Endothelial cell of umbilical vein (primary cell): ENCODE results near the gene ARNT2. TPM values are rescaled to one million over a fixed set of nuclear protein-coding genes. Genes with fewer than 3 reads are reported as not detected.

Experiments
- BruUV-seq: library from RNA; stranded (reverse); fragments of 400-500 nt; replicated peaks from 2 replicates; lab custom pipeline; 2021; lab: Mats Ljungman, UMichigan
- CTCF ChIA-PET: fragments of 300-600, 350-600 bp; sonication (Branson Sonifier 250); formaldehyde crosslinking; loops from one replicate; lab custom pipeline; 2021; ENCODE audit warnings: antibody characterized with exemption, inconsistent platforms; lab: Charles Lee
- POLR2A ChIA-PET: fragments of 300-600, 350-600 bp; sonication (Branson Sonifier 250); formaldehyde crosslinking; loops from one replicate; lab custom pipeline; 2021; ENCODE audit warnings: antibody characterized with exemption, inconsistent platforms; lab: Charles Lee
- DNase-seq: peaks from one replicate; pipeline ENCODE4 v3.0.0-alpha.2; 2011; ENCODE audit warnings: low read depth, low spot score
- FAIRE-seq: peaks from 2 replicates; lab custom pipeline; 2011; peaks lifted over from hg19 to GRCh38; lab: Jason Lieb, UNC
- H2AFZ ChIP-seq: 2 replicates; pipeline ENCODE4 v1.6.0; 2012; ENCODE audit warnings: low read depth, low read length, control low read depth, inconsistent platforms
- H3K27ac ChIP-seq: 2 replicates; pipeline ENCODE4 v1.5.1; 2011; ENCODE audit warnings: low read depth, mild to moderate bottlenecking, control low read depth, low read length, moderate library complexity; ENCODE audit not compliant: insufficient read depth
- H3K27me3 ChIP-seq, 2 experiments: 2 replicates each; pipeline versions ENCODE4 v1.6.0 to v1.6.1; 2011; ENCODE audit warnings: low read length in 2 of 2, mixed read lengths in 1 of 2; ENCODE audit not compliant: control insufficient read depth in 2 of 2, insufficient read depth in 2 of 2
- H3K36me3 ChIP-seq, 2 experiments: 2 replicates in 1 of 2; 3 replicates in 1 of 2; pipeline ENCODE4 v1.5.1; 2011; ENCODE audit warnings: low read length in 2 of 2, mild to moderate bottlenecking in 1 of 2, moderate library complexity in 1 of 2; ENCODE audit not compliant: control insufficient read depth in 2 of 2, insufficient read depth in 2 of 2; ENCODE audit errors: extremely low read depth in 1 of 2
- H3K4me1 ChIP-seq: 3 replicates; pipeline ENCODE4 v1.5.1; 2011; ENCODE audit warnings: mild to moderate bottlenecking, low read length; ENCODE audit not compliant: control insufficient read depth, insufficient read depth; ENCODE audit errors: extremely low read depth
- H3K4me2 ChIP-seq: 2 replicates; pipeline ENCODE4 v1.6.1; 2011; ENCODE audit warnings: low read length, control low read depth, mixed read lengths; ENCODE audit not compliant: insufficient read depth
- H3K4me3 ChIP-seq, 3 experiments: fragments of 200-600 bp in 1 of 3; sonication (generic), shearing (Covaris generic) in 1 of 3; replicated peaks in 1 of 3; 2 replicates each; pipeline ENCODE4 v1.5.1; 2011 to 2016; ENCODE audit warnings: control low read depth in 3 of 3, low read length in 3 of 3, mild to moderate bottlenecking in 2 of 3, inconsistent platforms in 1 of 3, low read depth in 1 of 3, moderate library complexity in 1 of 3; ENCODE audit not compliant: insufficient read depth in 1 of 3
- H3K79me2 ChIP-seq: 2 replicates; pipeline ENCODE4 v1.6.0; 2012; ENCODE audit warnings: low read length, inconsistent platforms; ENCODE audit not compliant: control insufficient read depth, insufficient read depth
- H3K9ac ChIP-seq: replicated peaks from 2 replicates; pipeline ENCODE3; 2011; ENCODE audit warnings: low read length, control low read depth; ENCODE audit not compliant: insufficient read depth; ENCODE audit errors: extremely low read depth
- H3K9me1 ChIP-seq: replicated peaks from 3 replicates; pipeline ENCODE4 v1.6.0; 2011; ENCODE audit warnings: mild to moderate bottlenecking, low read length; ENCODE audit not compliant: control insufficient read depth, insufficient read depth; ENCODE audit errors: extremely low read depth
- H3K9me3 ChIP-seq: replicated peaks from 2 replicates; pipeline ENCODE4 v1.5.1; 2012; ENCODE audit warnings: low read length, inconsistent platforms; ENCODE audit not compliant: control insufficient read depth, insufficient read depth
- H4K20me1 ChIP-seq: replicated peaks from 2 replicates; pipeline ENCODE3; 2011; ENCODE audit warnings: mild to moderate bottlenecking, low read length; ENCODE audit not compliant: control insufficient read depth, insufficient read depth; ENCODE audit errors: extremely low read depth
- CTCF ChIP-seq, 2 donors: IDR thresholded peaks; 1 replicate in 1 of 2; 2 replicates in 1 of 2; pipeline ENCODE4 v1.5.1; 2011; ENCODE audit warnings: low read length in 2 of 2, mild to moderate bottlenecking in 2 of 2, moderate library complexity in 2 of 2, control low read depth in 1 of 2, inconsistent platforms in 1 of 2, low read depth in 1 of 2; ENCODE audit not compliant: insufficient read depth in 1 of 2; ENCODE audit errors: extremely low read depth in 1 of 2
- EZH2 ChIP-seq: IDR thresholded peaks from 2 replicates; pipeline ENCODE4 v1.6.1; 2012; ENCODE audit warnings: borderline replicate concordance, low read depth, mild to moderate bottlenecking, moderate library complexity, low read length, inconsistent platforms; ENCODE audit not compliant: severe bottlenecking
- FOS ChIP-seq: IDR thresholded peaks from 2 replicates; pipeline ENCODE4 v1.6.1; 2011; ENCODE audit warnings: mild to moderate bottlenecking, low read length, moderate library complexity, borderline replicate concordance; ENCODE audit not compliant: insufficient read depth
- GATA2 ChIP-seq: IDR thresholded peaks from 2 replicates; pipeline ENCODE4 v1.7.0; 2011; ENCODE audit warnings: low read depth, mild to moderate bottlenecking, moderate library complexity, mixed read lengths, low read length; ENCODE audit not compliant: insufficient read length, insufficient read depth
- JUN ChIP-seq: IDR thresholded peaks from 2 replicates; pipeline ENCODE4 v1.6.1; 2011; ENCODE audit warnings: borderline replicate concordance, low read depth; ENCODE audit not compliant: insufficient read length, insufficient read depth
- MAX ChIP-seq: IDR thresholded peaks from 2 replicates; pipeline ENCODE4 v1.6.1; 2011; ENCODE audit not compliant: insufficient read depth, insufficient read length
- MYC ChIP-seq: IDR thresholded peaks from one replicate; pipeline ENCODE4 v1.6.1; 2011; ENCODE audit warnings: mild to moderate bottlenecking, low read depth, low read length
- POLR2A ChIP-seq: IDR thresholded peaks from 2 replicates; pipeline ENCODE4 v1.6.1; 2012; ENCODE audit warnings: low read depth, mild to moderate bottlenecking, control low read depth, low read length
- POLR2AphosphoS5 ChIP-seq: IDR thresholded peaks from 2 replicates; pipeline ENCODE4 v1.6.1; 2012; ENCODE audit warnings: low read depth, mild to moderate bottlenecking, control low read depth, low read length, moderate library complexity; ENCODE audit not compliant: insufficient read depth
- dilution Hi-C: fragments of 300-500 bp; cut with MboI; formaldehyde crosslinking; loops from one replicate; pipeline ENCODE4 v1.15.0; 2019; ENCODE audit warnings: low sequenced_read_pairs; ENCODE audit not compliant: extremely low pct_ligation_motif_present
- intact Hi-C: fragments of 100-400 bp; cut with micrococcal nuclease; formaldehyde crosslinking; loops from one replicate; pipeline ENCODE4 v1.10.0; 2022
- polyA plus RNA-seq, 4 experiments: library from polyadenylated mRNA; depleted of rRNA in 3 of 4; stranded (reverse) in 3 of 4; unstranded in 1 of 4; fragments of >200 nt; gene quantifications; 2 replicates each; pipeline versions ENCODE4 v1.2.1 to v1.2.3, GENCODE V29; 2011 to 2012; ENCODE audit warnings: missing spikeins in 1 of 4
- total RNA-seq: library from RNA; stranded (reverse); gene quantifications from 2 replicates; pipeline ENCODE4 v1.2.3, GENCODE V29; 2021

ARNT2 gene
- total and polyA plus RNA-seq, 2 donors (not counting 3 experiments of a cell fraction or from before 2014, with no cell fraction given): 0.03 to 0.20 TPM

GRCh38 chr15:80382285-80382684 lies 21.9 kb upstream of the ARNT2 start:
- dilution Hi-C loops: no loop called here
- POLR2A ChIA-PET: no interaction called here
- no peak for FAIRE-seq

More at GRCh38 chr15:80382285-80382684, 21.9 kb upstream of the ARNT2 start:
- no TSS peak for BruUV-seq
- TF ChIP-seq MYC (no peak), EZH2 (no peak), JUN (no peak), FOS (no peak), CTCF (IDR thresholded peaks at IDR 0.05; ENCODE audit: extremely low read depth in 1 of 2, insufficient read depth in 1 of 2, low read depth in 1 of 2, low read length in 2 of 2) (no peak), POLR2AphosphoS5 (no peak), POLR2A (no peak), MAX (no peak), GATA2 (no peak)
- no peak overlapping the region for H3K9ac ChIP-seq
- H3K4me3 ChIP-seq: no peak overlapping the region
- intact Hi-C loops: no loop called here
- H3K4me1 ChIP-seq: no peaks in the 10 kb centered on the region
- H3K36me3 ChIP-seq: no peaks in the 10 kb centered on the region
- H3K9me1 ChIP-seq: no peaks in the 10 kb centered on the region
- H2AFZ ChIP-seq: no peak overlapping the region
- H3K4me2 ChIP-seq: no peak overlapping the region
- no peak overlapping the region for H3K27ac ChIP-seq
- CTCF ChIA-PET: no interaction called here
- no peaks in the 10 kb centered on the region for H3K27me3 ChIP-seq
- no peaks in the 10 kb centered on the region for H4K20me1 ChIP-seq
- DNase-seq: no peak
- no peaks in the 10 kb centered on the region for H3K79me2 ChIP-seq
- H3K9me3 ChIP-seq: no peaks in the 10 kb centered on the region
